MV-4-11 (cell line): Measurements from ENCODE around the gene RELT.
"Not testable (repeated sequence)": the region's sequence is repeated elsewhere in the genome, so short reads cannot be mapped to it uniquely, and the experiment has no call there.

ENCODE experiments used
- DNase-seq: peaks from one replicate; lab custom pipeline; 2025; lab: John Stamatoyannopoulos, UW

RELT gene

GRCh38 chr11:73436859-73437258 is 60.7 kb downstream of the RELT start:
- not testable (repeated sequence) for DNase-seq

DNA sequence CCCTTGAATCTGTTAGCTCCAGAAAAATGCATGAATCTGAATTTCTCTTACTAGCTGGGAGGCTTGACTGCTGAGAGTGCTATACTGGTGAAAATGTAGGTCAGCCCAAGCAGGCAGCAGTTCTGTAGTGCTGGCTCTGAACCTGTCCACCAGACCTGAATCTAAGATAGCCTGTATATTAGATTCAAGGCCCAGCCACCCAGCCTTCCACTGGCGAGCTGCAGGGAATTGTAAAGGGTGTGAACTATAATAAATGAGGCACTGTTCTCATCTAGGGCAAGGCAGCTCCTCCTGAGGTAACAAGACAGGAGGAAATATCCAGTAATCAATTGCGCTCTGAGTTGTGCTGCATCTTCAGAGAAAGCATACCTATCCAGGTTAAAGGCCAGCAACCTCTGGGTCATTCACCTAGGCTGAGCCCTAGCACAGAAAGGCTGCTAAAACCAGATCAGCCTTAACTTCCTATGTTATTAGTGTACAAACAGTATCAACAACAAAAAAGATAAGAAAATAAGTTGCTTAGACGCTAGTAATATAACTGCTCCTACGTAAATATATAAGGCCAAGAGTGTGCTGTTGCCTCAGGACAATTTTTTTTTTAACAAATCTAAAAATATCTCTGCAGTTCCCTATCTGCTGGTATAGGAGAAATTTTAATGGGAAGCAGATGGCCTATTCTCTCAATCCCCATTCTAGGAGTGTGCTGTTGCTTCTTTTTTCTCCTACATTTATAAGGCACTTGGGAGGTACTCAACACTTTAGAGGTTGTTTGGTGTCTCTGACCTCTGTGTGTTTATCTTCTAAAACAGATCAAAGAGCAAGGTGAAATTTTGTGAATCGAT is 63.0 kb downstream of the RELT start:
- DNase-seq: no peak

GRCh38 chr11:73445980-73446379 is 69.8 kb downstream of the RELT start:
- DNase-seq: no peak

DNA sequence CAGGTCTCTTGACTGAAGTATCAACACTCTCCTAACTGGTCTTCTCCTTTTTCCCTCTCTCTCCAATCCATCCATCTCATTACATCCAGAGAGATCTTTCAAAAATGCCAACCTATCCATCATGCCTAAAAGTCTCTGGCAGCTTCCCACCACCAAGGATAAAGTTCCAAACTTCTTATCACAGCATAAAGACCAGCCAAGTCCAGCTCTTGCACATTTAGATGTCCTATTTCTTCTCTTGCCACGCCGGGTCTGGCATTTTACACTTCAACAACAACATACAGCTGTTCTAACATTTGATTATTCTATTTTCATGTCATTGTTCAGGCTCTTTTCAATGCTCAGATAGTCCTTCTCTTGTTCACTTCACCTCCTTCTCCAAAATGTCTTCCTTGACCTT is 70.6 kb downstream of the RELT start:
- no peak for DNase-seq
